ENCODE results near the gene RBFOX2. TPM values are rescaled to one million over a fixed set of nuclear protein-coding genes. Genes with fewer than 3 reads are reported as not detected.

Gene RBFOX2
- total RNA-seq, 2 experiments from 2014 or later = 54.3 to 78.7 TPM

DNA sequence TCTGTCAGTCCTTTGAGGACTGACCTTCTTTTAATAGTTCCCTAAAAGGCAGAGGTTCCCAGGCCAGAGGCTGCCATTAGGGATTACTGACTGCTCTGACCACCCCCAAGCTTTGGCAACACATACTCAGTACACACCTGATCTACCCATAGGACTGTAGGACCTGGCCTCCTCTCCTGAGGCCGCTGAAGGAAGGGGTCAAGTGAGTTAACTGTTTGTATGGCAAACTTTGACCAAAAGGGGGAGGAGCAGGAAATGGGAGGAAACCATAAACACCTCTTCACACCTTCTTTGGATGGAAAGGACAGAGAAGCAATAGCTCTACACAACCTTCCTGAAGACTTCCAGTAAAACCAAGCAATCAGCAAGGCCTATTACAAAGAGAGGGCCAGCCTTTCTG is 207.0 kb downstream of the RBFOX2 start:
- peaks cover 35% of the 10 kb centered on the region for H3K36me3 ChIP-seq (ENCODE audit: insufficient read depth, low read length)
- CTCF ChIA-PET (ENCODE audit: unreplicated experiment) = no interaction called here
- BruUV-seq (replicated peaks) = no TSS peak

GRCh38 chr22:35819421-35819820 is 209.2 kb downstream of the RBFOX2 start:
- Histone ChIP-seq H3K79me2 (ENCODE audit: insufficient read depth, low read depth, low read length) (peaks cover 28% of the 10 kb centered on the region; the same call in 1 of the 2 replicates), H3K9me3 (ENCODE audit: low read length) (no peaks in the 10 kb centered on the region), H3K9me2 (ENCODE audit: insufficient read depth, low read length) (no peaks in the 10 kb centered on the region), H3K36me3 (ENCODE audit: insufficient read depth, low read length) (peaks cover 44% of the 10 kb centered on the region), H3K27ac (ENCODE audit: low read depth, low read length, poor library complexity, severe bottlenecking) (no peak overlapping the region), H3K4me3 (ENCODE audit: low read depth, low read length, poor library complexity, severe bottlenecking) (no peak overlapping the region), H3K4me1 (ENCODE audit: insufficient read depth, low read length, poor library complexity, severe bottlenecking) (peaks cover 11% of the 10 kb centered on the region), H4K20me1 (ENCODE audit: insufficient read depth, low read length) (no peaks in the 10 kb centered on the region), H2AFZ (ENCODE audit: low read length) (no peak overlapping the region), H3K4me2 (ENCODE audit: low read length) (no peak overlapping the region)
- no TSS peak for BruUV-seq (replicated peaks)
- DNase-seq (ENCODE audit: low spot score) = no peak
- intact Hi-C loops (cut with micrococcal nuclease; ENCODE audit: unreplicated experiment) = no loop called here
- ChIA-PET CTCF (ENCODE audit: unreplicated experiment) (no interaction called here), POLR2A (interaction anchor here (0.8 kb wide), 1 partner anchor 10 kb away, joined by 3 read pairs; no protein-coding TSS in a partner anchor)
- no peak for TF ChIP-seq EZH2phosphoT487 (IDR thresholded peaks at IDR 0.05; ENCODE audit: borderline replicate concordance, low read depth, low read length)
- TF ChIP-seq CTCF (conservative IDR thresholded peaks at IDR 0.05; ENCODE audit: low read length) = no peak

More for the DNA sequence above, 207.0 kb downstream of the RBFOX2 start:
- H3K27ac ChIP-seq (ENCODE audit: low read depth, low read length, poor library complexity, severe bottlenecking) = no peak overlapping the region
- no peaks in the 10 kb centered on the region for H4K20me1 ChIP-seq (ENCODE audit: insufficient read depth, low read length)
- no peak overlapping the region for H3K4me2 ChIP-seq (ENCODE audit: low read length)
- H3K4me1 ChIP-seq (ENCODE audit: insufficient read depth, low read length, poor library complexity, severe bottlenecking) = peaks cover 3% of the 10 kb centered on the region
- no peaks in the 10 kb centered on the region for H3K9me2 ChIP-seq (ENCODE audit: insufficient read depth, low read length)
- intact Hi-C loops (cut with micrococcal nuclease; ENCODE audit: unreplicated experiment) = no loop called here
- TF ChIP-seq CTCF (conservative IDR thresholded peaks at IDR 0.05; ENCODE audit: low read length) (no peak), EZH2phosphoT487 (IDR thresholded peaks at IDR 0.05; ENCODE audit: borderline replicate concordance, low read depth, low read length) (no peak)
- no peak for DNase-seq (ENCODE audit: low spot score)
- no peak overlapping the region for H3K4me3 ChIP-seq (ENCODE audit: low read depth, low read length, poor library complexity, severe bottlenecking)
- POLR2A ChIA-PET = interaction anchor here (1.4 kb wide), 1 partner anchor 14 kb away, joined by 8 read pairs; no protein-coding TSS in a partner anchor
- H3K9me3 ChIP-seq (ENCODE audit: low read length) = no peaks in the 10 kb centered on the region
- H2AFZ ChIP-seq (ENCODE audit: low read length) = no peak overlapping the region
- H3K79me2 ChIP-seq (ENCODE audit: insufficient read depth, low read depth, low read length) = peaks cover 37% of the 10 kb centered on the region; the same call in 1 of the 2 replicates

- intact Hi-C loops (cut with micrococcal nuclease; ENCODE audit: unreplicated experiment) = no loop called here
- Histone ChIP-seq H3K27ac (ENCODE audit: low read depth, low read length, poor library complexity, severe bottlenecking) (no peak overlapping the region), H3K36me3 (ENCODE audit: insufficient read depth, low read length) (peaks cover 44% of the 10 kb centered on the region), H3K4me1 (ENCODE audit: insufficient read depth, low read length, poor library complexity, severe bottlenecking) (peaks cover 11% of the 10 kb centered on the region), H3K79me2 (ENCODE audit: insufficient read depth, low read depth, low read length) (peaks cover 33% of the 10 kb centered on the region; the same call in 1 of the 2 replicates), H3K4me2 (ENCODE audit: low read length) (no peak overlapping the region), H2AFZ (ENCODE audit: low read length) (no peak overlapping the region), H3K4me3 (ENCODE audit: low read depth, low read length, poor library complexity, severe bottlenecking) (no peak overlapping the region), H4K20me1 (ENCODE audit: insufficient read depth, low read length) (no peaks in the 10 kb centered on the region), H3K9me2 (ENCODE audit: insufficient read depth, low read length) (no peaks in the 10 kb centered on the region), H3K9me3 (ENCODE audit: low read length) (peaks cover 4% of the 10 kb centered on the region; the same call in 1 of the 2 replicates)
- DNase-seq (ENCODE audit: low spot score) = no peak
- ChIA-PET CTCF (ENCODE audit: unreplicated experiment) (no interaction called here), POLR2A (interaction anchor here (0.8 kb wide), 1 partner anchor 10 kb away, joined by 3 read pairs; no protein-coding TSS in a partner anchor)
- no peak for TF ChIP-seq EZH2phosphoT487 (IDR thresholded peaks at IDR 0.05; ENCODE audit: borderline replicate concordance, low read depth, low read length)
- no peak for TF ChIP-seq CTCF (conservative IDR thresholded peaks at IDR 0.05; ENCODE audit: low read length)
- no TSS peak for BruUV-seq (replicated peaks)
Measured at GRCh38 chr22:35818897-35819296, 209.7 kb downstream of the RBFOX2 start.

Data from OCI-LY7 (cell line).